Right atrium auricular region (tissue), 2 donors: ENCODE results near the gene NDEL1. TPM values are rescaled to one million over a fixed set of nuclear protein-coding genes. Genes with fewer than 3 reads are reported as not detected.

Experiments
- DNase-seq: peaks from one replicate; pipeline ENCODE4 v3.0.0-alpha.2; 2019; ENCODE audit warnings: low spot score
- H3K27ac ChIP-seq, 2 donors: fragments of 200-600 bp; sonication (generic); 1 replicate in 1 of 2; 2 replicates in 1 of 2; pipeline ENCODE4 v1.5.1; 2016 to 2019
- H3K27me3 ChIP-seq, 2 donors: fragments of 200-600 bp; sonication (generic); one replicate each; pipeline versions ENCODE4 v1.5.1 to v1.6.0; 2017 to 2019
- H3K36me3 ChIP-seq: fragments of 200-600 bp; sonication (generic); one replicate; pipeline ENCODE4 v1.5.1; 2016
- H3K4me1 ChIP-seq, 2 donors: fragments of 200-600 bp; sonication (generic); one replicate each; pipeline versions ENCODE4 v1.5.1 to v1.6.0; 2017 to 2019
- H3K4me3 ChIP-seq, 2 donors: fragments of 200-600 bp; sonication (generic); 1 replicate in 1 of 2; 2 replicates in 1 of 2; pipeline ENCODE4 v1.5.1; 2017 to 2019; ENCODE audit warnings: mild to moderate bottlenecking in 1 of 2, moderate library complexity in 1 of 2
- H3K9me3 ChIP-seq, 2 donors: fragments of 200-600 bp; sonication (generic); one replicate each; pipeline ENCODE4 v1.5.1; 2019
- total RNA-seq, 2 donors: library from RNA; depleted of rRNA; stranded (reverse); fragments of >200 nt; gene quantifications; one replicate each; pipeline ENCODE4 v1.1.0, GENCODE V29; 2016
- TF ChIP-seq, protein P1 (sequence below), 2 donors: fragments of 200-600 bp; sonication (generic); IDR thresholded peaks; one replicate each; pipeline ENCODE4 v1.5.1; 2019; ENCODE audit warnings: antibody characterized with exemption in 2 of 2

Gene NDEL1
- total RNA-seq, 2 donors from 2014 or later, result 34.9 to 38.7 TPM

DNA sequence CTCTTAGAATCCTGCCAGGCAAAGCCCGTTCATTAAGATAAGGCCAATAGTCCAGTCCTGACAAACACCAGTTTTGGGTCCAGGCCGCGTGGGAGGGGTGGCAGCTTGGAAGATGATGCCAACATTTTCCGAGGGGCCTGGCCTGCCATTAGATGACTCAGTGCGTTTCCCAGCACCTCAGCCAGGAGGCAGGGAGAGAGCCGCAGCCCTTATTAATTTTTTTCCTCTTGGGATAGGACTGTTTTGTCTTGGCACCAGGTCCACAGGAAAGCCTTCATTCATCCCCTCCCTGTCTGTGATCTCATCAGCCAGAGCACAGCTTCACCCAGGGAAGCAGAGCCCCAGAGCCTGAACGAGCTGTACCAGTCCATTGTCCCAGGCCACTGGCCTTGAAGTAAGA lies 4.7 kb upstream of the NDEL1 start:
- no peaks in the 10 kb centered on the region for H3K27me3 ChIP-seq
- peak; percentile 94 for DNase-seq
- H3K4me1 ChIP-seq, result peaks cover 0 to 21% of the 10 kb centered on the region in 2 donors
- TF ChIP-seq, protein P1, sequence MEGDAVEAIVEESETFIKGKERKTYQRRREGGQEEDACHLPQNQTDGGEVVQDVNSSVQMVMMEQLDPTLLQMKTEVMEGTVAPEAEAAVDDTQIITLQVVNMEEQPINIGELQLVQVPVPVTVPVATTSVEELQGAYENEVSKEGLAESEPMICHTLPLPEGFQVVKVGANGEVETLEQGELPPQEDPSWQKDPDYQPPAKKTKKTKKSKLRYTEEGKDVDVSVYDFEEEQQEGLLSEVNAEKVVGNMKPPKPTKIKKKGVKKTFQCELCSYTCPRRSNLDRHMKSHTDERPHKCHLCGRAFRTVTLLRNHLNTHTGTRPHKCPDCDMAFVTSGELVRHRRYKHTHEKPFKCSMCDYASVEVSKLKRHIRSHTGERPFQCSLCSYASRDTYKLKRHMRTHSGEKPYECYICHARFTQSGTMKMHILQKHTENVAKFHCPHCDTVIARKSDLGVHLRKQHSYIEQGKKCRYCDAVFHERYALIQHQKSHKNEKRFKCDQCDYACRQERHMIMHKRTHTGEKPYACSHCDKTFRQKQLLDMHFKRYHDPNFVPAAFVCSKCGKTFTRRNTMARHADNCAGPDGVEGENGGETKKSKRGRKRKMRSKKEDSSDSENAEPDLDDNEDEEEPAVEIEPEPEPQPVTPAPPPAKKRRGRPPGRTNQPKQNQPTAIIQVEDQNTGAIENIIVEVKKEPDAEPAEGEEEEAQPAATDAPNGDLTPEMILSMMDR (IDR thresholded peaks at IDR 0.05), result peak in 1 of 2 donors; percentile 14
- no peak overlapping the region for H3K4me3 ChIP-seq
- H3K27ac ChIP-seq, result peak overlapping the region; percentile 60 to 86
- H3K36me3 ChIP-seq, result no peaks in the 10 kb centered on the region
- no peaks in the 10 kb centered on the region for H3K9me3 ChIP-seq

DNA sequence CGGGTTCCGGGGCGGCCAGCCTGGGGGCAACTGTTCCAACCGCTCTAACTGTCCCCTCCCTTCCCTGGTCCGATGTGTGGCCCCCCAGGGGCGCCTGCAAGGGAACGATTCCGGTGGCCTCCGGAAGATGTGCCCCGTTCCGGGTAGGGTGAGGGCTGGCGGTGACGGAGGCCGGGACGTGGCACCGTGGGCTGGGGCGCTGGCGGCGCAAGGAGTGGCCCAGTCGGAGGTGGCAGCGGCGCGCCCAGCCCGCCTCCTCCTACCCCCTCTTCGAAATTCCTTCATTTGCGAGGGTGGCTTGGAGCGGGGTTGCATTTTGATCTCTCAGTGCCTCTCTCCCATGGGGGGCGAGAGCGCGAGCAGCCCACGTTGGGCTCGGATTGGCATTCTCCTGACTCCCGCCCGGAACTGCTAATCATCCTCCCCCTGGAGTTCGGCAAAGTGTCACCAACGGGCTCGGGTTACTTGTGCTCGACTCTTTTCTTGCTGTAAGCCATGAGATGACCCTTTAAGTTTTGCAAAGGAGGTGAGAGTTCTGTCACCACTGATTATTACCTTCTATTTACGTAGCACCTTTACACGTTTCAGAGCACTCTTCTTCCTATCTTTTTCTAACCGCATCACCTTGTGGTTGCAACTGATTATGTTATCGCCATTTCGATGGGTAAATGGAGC lies 622 bp downstream of the NDEL1 start:
- H3K9me3 ChIP-seq, result no peaks in the 10 kb centered on the region
- peak overlapping the region; percentile 95 for H3K4me3 ChIP-seq
- H3K36me3 ChIP-seq, result no peaks in the 10 kb centered on the region
- TF ChIP-seq, protein P1 (IDR thresholded peaks at IDR 0.05), result peak in 1 of 2 donors; percentile 16
- peaks cover 0 to 45% of the 10 kb centered on the region in 2 donors for H3K4me1 ChIP-seq
- H3K27ac ChIP-seq, result peak overlapping the region; percentile 99 to 100
- H3K27me3 ChIP-seq, result no peaks in the 10 kb centered on the region
- peak; percentile 74 for DNase-seq

DNA sequence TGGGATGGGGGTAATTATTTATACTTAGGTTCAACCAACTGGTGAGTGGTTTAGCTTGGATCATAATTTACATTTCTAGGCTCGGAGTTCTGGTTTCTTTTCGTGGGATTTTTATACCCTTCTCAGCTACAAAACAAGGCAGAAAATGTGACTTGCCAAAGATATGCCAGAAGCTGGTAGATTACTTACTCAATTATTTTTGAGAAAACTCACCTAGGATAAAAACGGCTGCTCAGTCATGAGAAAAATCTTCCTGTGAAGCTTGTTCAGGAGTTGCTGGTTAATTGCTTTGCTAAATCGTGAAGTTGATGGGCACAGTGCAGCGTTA lies 1.1 kb downstream of the NDEL1 start:
- H3K9me3 ChIP-seq, result no peaks in the 10 kb centered on the region
- H3K4me1 ChIP-seq, result peaks cover 0 to 45% of the 10 kb centered on the region in 2 donors
- H3K27ac ChIP-seq, result peak overlapping the region; percentile 99 to 100
- no peaks in the 10 kb centered on the region for H3K27me3 ChIP-seq
- TF ChIP-seq, protein P1 (IDR thresholded peaks at IDR 0.05), result no peak
- peak overlapping the region; percentile 95 for H3K4me3 ChIP-seq
- H3K36me3 ChIP-seq, result no peaks in the 10 kb centered on the region
- DNase-seq, result no peak

DNA sequence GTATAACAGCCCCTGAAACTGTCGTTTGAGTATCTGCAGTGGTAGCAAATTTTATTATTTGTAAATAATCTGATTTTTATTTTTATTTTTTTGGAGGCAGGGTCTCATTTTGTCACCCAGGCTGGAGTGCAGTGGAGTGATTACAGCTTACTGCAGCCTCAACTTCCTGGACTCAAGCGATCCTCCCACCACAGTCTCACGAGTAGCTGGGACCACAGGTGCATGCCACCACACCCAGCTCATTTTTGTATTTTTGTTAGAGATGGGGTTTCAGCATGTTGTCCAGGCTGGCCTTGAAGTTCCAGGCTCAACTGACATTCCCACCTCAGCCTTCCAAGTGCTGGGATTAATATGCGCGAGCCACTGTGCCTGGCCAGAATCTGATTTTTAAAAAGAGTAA lies 2.8 kb downstream of the NDEL1 start:
- H3K4me1 ChIP-seq, result peaks cover 0 to 57% of the 10 kb centered on the region in 2 donors
- TF ChIP-seq, protein P1 (IDR thresholded peaks at IDR 0.05), result no peak

DNA sequence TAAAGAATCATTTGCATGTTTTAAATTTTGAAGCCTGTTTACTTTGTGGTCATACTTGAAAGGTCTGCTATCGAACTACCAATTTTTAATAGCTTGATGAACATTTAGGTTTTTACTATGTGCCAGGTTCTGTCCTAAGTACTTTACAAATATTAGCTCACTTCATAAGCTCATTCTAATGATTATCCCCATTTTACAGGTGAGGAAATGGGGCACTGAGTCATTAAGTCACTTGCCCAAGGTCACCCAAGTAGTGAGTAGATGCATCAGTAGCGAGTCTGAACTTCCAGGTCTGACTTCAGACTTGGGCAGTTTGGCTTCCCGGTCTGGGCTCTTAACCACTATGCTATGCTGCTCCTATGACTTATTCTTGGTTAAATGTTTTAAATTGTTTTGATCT lies 4.0 kb downstream of the NDEL1 start:
- Histone ChIP-seq H3K36me3 (peaks cover 11% of the 10 kb centered on the region), H3K9me3 (no peaks in the 10 kb centered on the region), H3K27me3 (no peaks in the 10 kb centered on the region), H3K27ac (no peak overlapping the region), H3K4me3 (no peak overlapping the region), H3K4me1 (peaks cover 0 to 65% of the 10 kb centered on the region in 2 donors)
- no peak for DNase-seq
- TF ChIP-seq, protein P1 (IDR thresholded peaks at IDR 0.05), result no peak

More for the DNA sequence above, 2.8 kb downstream of the NDEL1 start:
- no peak overlapping the region for H3K27ac ChIP-seq
- H3K9me3 ChIP-seq, result no peaks in the 10 kb centered on the region
- no peak for DNase-seq
- no peaks in the 10 kb centered on the region for H3K36me3 ChIP-seq
- no peaks in the 10 kb centered on the region for H3K27me3 ChIP-seq
- no peak overlapping the region for H3K4me3 ChIP-seq

DNA sequence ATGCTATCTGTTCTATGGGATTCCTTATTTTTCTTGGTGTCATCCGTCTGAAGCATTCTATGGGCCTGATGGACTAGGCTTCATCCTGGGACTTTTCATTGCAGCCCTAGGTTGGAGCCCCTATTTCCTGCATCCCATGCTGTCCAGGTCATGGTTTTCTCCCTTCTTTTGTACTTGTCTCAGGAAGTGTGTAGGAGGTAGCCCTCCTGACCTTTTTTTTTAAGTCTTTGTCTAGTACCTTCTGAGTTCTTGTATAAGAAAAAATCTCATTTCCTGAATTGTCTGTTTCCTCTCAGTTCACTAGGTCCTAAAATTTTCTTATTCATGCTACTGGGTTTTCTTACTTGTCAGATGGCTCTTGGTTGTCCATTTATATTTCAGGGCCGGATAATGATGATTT lies 6.0 kb downstream of the NDEL1 start:
- Histone ChIP-seq H3K27ac (no peak overlapping the region), H3K4me1 (peaks cover 0 to 58% of the 10 kb centered on the region in 2 donors), H3K36me3 (peaks cover 22% of the 10 kb centered on the region)

More for the DNA sequence above, 6.0 kb downstream of the NDEL1 start:
- Histone ChIP-seq H3K4me3 (no peak overlapping the region), H3K27me3 (no peaks in the 10 kb centered on the region), H3K9me3 (no peaks in the 10 kb centered on the region)
- TF ChIP-seq, protein P1 (IDR thresholded peaks at IDR 0.05), result no peak
- DNase-seq, result no peak
